ENCODE measurements around the gene FAM120B. TPM values are rescaled to one million over a fixed set of nuclear protein-coding genes. Genes with fewer than 3 reads are reported as not detected.
A peak's percentile ranks its signal among the peaks of the same experiment; 100 is the strongest.

The FAM120B gene
- total RNA-seq, 3 donors from 2014 or later (not counting 1 experiment from before 2014, with no cell fraction given) = 37.8 to 55.6 (median 39.9) TPM

GRCh38 chr6:170286246-170286933 lies 20.2 kb upstream of the FAM120B start:
- peaks cover 20 to 21% of the 10 kb centered on the region in 2 donors for H3K4me1 Mint-ChIP-seq
- peak overlapping the region; percentile 25 for H3K4me3 Mint-ChIP-seq
- H3K36me3 ChIP-seq (ENCODE audit: control insufficient read depth, insufficient read depth, low read length) = peaks cover 16% of the 10 kb centered on the region
- H3K9me3 Mint-ChIP-seq = no peaks in the 10 kb centered on the region
- no peak overlapping the region for H3K4me3 ChIP-seq (ENCODE audit: low read length)
- peaks cover 8% of the 10 kb centered on the region for H3K36me3 Mint-ChIP-seq
- H3K4me1 ChIP-seq (ENCODE audit: control insufficient read depth, insufficient read depth, low read length) = peaks cover 33% of the 10 kb centered on the region
- DNase-seq (no peak), ATAC-seq (no peak)
- peaks cover 28% of the 10 kb centered on the region for H3K27me3 ChIP-seq (ENCODE audit: control insufficient read depth, insufficient read depth, low read length)
- intact Hi-C loops (cut with micrococcal nuclease) = no loop called here
- H3K27ac ChIP-seq (ENCODE audit: low read length) = no peak overlapping the region
- H3K9me3 ChIP-seq (ENCODE audit: control insufficient read depth, insufficient read depth, low read length) = no peaks in the 10 kb centered on the region
- TF ChIP-seq CTCF (IDR thresholded peaks at IDR 0.05) = no peak
- peaks cover 20 to 45% of the 10 kb centered on the region in 2 donors for H3K27me3 Mint-ChIP-seq (ENCODE audit: low read depth in 2 of 2)
- H3K27ac Mint-ChIP-seq = no peak overlapping the region
- WGBS (ENCODE audit: insufficient coverage) = 76% methylated on average over 26 of the region's 26 CpGs

GRCh38 chr6:170286934-170287265 lies 19.7 kb upstream of the FAM120B start:
- H3K4me1 ChIP-seq (ENCODE audit: control insufficient read depth, insufficient read depth, low read length) = peaks cover 38% of the 10 kb centered on the region
- peaks cover 31% of the 10 kb centered on the region for H3K27me3 ChIP-seq (ENCODE audit: control insufficient read depth, insufficient read depth, low read length)
- Mint-ChIP-seq H3K36me3 (peaks cover 8% of the 10 kb centered on the region), H3K4me3 (peak overlapping the region; percentile 25), H3K9me3 (no peaks in the 10 kb centered on the region), H3K27ac (no peak overlapping the region), H3K27me3 (ENCODE audit: low read depth in 2 of 2) (peaks cover 20 to 44% of the 10 kb centered on the region in 2 donors), H3K4me1 (peaks cover 21 to 26% of the 10 kb centered on the region in 2 donors)
- peaks cover 16% of the 10 kb centered on the region for H3K36me3 ChIP-seq (ENCODE audit: control insufficient read depth, insufficient read depth, low read length)
- DNase-seq = peak in 1 of 2 donors; percentile 13
- 88% methylated on average over 2 of the region's 2 CpGs for WGBS (ENCODE audit: insufficient coverage)
- no peak overlapping the region for H3K4me3 ChIP-seq (ENCODE audit: low read length)
- no peak overlapping the region for H3K27ac ChIP-seq (ENCODE audit: low read length)
- TF ChIP-seq CTCF (IDR thresholded peaks at IDR 0.05) = no peak
- no peaks in the 10 kb centered on the region for H3K9me3 ChIP-seq (ENCODE audit: control insufficient read depth, insufficient read depth, low read length)
- intact Hi-C loops (cut with micrococcal nuclease) = no loop called here
- no peak for ATAC-seq

GRCh38 chr6:170287371-170287876 lies 19.1 kb upstream of the FAM120B start:
- H3K4me1 ChIP-seq (ENCODE audit: control insufficient read depth, insufficient read depth, low read length) = peaks cover 43% of the 10 kb centered on the region
- peak in 1 of 2 donors; percentile 11 for DNase-seq
- no peak overlapping the region for H3K27ac ChIP-seq (ENCODE audit: low read length)
- ATAC-seq = no peak
- H3K36me3 Mint-ChIP-seq = peaks cover 8% of the 10 kb centered on the region
- peaks cover 33% of the 10 kb centered on the region for H3K27me3 ChIP-seq (ENCODE audit: control insufficient read depth, insufficient read depth, low read length)
- peaks cover 16% of the 10 kb centered on the region for H3K36me3 ChIP-seq (ENCODE audit: control insufficient read depth, insufficient read depth, low read length)
- peak overlapping the region; percentile 85 for H3K4me3 Mint-ChIP-seq
- H3K27ac Mint-ChIP-seq = no peak overlapping the region
- no peaks in the 10 kb centered on the region for H3K9me3 Mint-ChIP-seq
- peaks cover 20 to 49% of the 10 kb centered on the region in 2 donors for H3K27me3 Mint-ChIP-seq (ENCODE audit: low read depth in 2 of 2)
- H3K4me3 ChIP-seq (ENCODE audit: low read length) = no peak overlapping the region
- H3K9me3 ChIP-seq (ENCODE audit: control insufficient read depth, insufficient read depth, low read length) = no peaks in the 10 kb centered on the region
- H3K4me1 Mint-ChIP-seq = peaks cover 26 to 31% of the 10 kb centered on the region in 2 donors
- WGBS (ENCODE audit: insufficient coverage) = 94% methylated on average over 12 of the region's 12 CpGs
- no peak for TF ChIP-seq CTCF (IDR thresholded peaks at IDR 0.05)
- intact Hi-C loops (cut with micrococcal nuclease) = no loop called here

All from natural killer cell (primary cell).